Measurements from ENCODE around the gene EIF3K.

GRCh38 chr19:38647368-38647965 is 28.5 kb downstream of the EIF3K start, which contains the start of gene ACTN4:
- TF ChIP-seq POLR2AphosphoS5 (IDR thresholded peaks at IDR 0.05; ENCODE audit: low read depth, low read length): peak; percentile 78
- 0 out of 4 replicates have a peak, but pooled peaks of 1 of the 2 experiments have one; percentile 15 for TF ChIP-seq REST (IDR thresholded peaks at IDR 0.05; ENCODE audit: insufficient read depth in 1 of 2, low read depth in 2 of 2, low read length in 2 of 2)
